Measurements from ENCODE around the gene CTSW. TPM values are rescaled to one million over a fixed set of nuclear protein-coding genes. Genes with fewer than 3 reads are reported as not detected.

CTSW gene
- polyA plus RNA-seq, 1 of the 3 experiments (the other 2 are of a cell fraction) = 0.49 TPM

DNA sequence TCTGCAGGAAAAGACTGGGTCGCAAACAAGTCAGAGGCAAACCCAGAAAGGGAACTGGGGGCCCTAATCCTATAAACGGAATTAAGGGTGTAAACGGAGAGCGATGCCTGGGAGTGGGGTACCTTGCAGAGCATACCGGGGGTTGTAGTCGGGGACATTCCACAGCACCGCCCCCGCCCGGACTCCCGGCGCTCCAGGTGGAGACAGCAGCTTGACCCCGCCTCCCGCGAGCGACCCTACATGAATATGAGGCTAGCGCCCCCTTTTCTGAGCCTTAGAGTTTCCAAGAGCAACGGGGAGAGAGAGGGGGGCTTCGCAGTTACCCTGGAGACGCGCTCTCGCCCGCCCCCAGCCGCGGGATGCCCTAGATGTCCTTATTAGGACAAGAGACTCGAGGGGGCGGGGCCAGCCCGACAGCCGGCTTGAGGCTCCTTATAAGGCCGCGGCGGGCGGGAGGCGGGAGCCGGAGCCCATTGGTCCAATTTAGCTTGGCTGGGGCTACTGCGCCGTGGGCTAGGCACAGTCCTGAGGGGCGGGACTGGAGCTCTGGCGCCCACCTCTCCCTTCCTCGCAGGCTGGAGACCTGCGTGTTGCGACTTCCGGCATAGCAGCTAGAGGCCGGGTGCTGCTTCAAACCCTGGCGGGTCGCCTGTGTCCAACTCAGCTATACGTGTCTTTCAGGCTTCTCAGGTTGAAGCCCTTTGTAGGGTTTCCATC lies 20.4 kb upstream of the CTSW start (continued):
- TF ChIP-seq, protein P1, sequence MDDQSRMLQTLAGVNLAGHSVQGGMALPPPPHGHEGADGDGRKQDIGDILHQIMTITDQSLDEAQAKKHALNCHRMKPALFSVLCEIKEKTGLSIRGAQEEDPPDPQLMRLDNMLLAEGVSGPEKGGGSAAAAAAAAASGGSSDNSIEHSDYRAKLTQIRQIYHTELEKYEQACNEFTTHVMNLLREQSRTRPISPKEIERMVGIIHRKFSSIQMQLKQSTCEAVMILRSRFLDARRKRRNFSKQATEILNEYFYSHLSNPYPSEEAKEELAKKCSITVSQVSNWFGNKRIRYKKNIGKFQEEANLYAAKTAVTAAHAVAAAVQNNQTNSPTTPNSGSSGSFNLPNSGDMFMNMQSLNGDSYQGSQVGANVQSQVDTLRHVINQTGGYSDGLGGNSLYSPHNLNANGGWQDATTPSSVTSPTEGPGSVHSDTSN (IDR thresholded peaks at IDR 0.05) = no peak
- TF ChIP-seq TAF1 (IDR thresholded peaks at IDR 0.05; ENCODE audit: borderline replicate concordance, low read depth, low read length) (peak; percentile 83), ELF1 (IDR thresholded peaks at IDR 0.05) (peak; percentile 66), CHD2 (IDR thresholded peaks at IDR 0.05; ENCODE audit: low read length, partially characterized antibody) (no peak), FOSL2 (IDR thresholded peaks at IDR 0.05; ENCODE audit: borderline replicate concordance, low read depth) (no peak), JUND (IDR thresholded peaks at IDR 0.05) (no peak), RCOR1 (IDR thresholded peaks at IDR 0.05; ENCODE audit: low read length) (no peak), SMC3 (IDR thresholded peaks at IDR 0.05; ENCODE audit: low read depth, low read length) (no peak), SIN3A (IDR thresholded peaks at IDR 0.05; ENCODE audit: borderline replicate concordance, low read depth, low read length) (no peak)
- TF ChIP-seq, protein P2, sequence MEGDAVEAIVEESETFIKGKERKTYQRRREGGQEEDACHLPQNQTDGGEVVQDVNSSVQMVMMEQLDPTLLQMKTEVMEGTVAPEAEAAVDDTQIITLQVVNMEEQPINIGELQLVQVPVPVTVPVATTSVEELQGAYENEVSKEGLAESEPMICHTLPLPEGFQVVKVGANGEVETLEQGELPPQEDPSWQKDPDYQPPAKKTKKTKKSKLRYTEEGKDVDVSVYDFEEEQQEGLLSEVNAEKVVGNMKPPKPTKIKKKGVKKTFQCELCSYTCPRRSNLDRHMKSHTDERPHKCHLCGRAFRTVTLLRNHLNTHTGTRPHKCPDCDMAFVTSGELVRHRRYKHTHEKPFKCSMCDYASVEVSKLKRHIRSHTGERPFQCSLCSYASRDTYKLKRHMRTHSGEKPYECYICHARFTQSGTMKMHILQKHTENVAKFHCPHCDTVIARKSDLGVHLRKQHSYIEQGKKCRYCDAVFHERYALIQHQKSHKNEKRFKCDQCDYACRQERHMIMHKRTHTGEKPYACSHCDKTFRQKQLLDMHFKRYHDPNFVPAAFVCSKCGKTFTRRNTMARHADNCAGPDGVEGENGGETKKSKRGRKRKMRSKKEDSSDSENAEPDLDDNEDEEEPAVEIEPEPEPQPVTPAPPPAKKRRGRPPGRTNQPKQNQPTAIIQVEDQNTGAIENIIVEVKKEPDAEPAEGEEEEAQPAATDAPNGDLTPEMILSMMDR (IDR thresholded peaks at IDR 0.05) = peak; percentile 25; the same call in 1 of the 2 replicates

DNA sequence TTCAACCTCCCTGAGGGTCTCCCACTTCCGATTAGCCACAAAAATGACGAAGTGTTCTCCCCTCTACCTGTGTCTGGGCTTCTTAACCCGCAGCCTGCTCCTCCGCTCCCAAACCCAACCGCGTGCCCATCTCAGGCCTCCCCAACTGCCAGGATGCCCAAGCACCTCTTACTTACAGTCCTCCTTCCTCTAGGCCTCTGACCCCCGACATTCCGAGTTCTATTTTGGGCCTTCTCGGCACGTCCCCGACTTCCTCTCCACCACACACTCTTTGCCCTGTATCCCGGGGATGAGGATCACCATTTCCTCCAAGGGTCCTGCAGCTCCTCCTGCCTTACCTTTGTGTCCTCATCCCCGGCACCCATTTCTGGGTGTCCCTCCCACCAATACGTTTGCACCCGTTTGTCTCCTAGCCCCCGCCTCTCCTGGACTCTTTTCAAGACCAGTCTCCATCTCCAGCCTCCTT lies 19.8 kb upstream of the CTSW start:
- Histone ChIP-seq H3K36me3 (replicated peaks in 1 of 2; ENCODE audit: control insufficient read depth in 1 of 2, insufficient read depth in 2 of 2, low read length in 1 of 2) (peaks cover 28 to 51% of the 10 kb centered on the region in 2 experiments), H3K9ac (peak overlapping the region; percentile 86), H3K79me2 (ENCODE audit: insufficient read depth) (peaks cover 72% of the 10 kb centered on the region), H3K27me3 (ENCODE audit: insufficient read depth) (no peaks in the 10 kb centered on the region), H3K9me3 (no peaks in the 10 kb centered on the region), H4K20me1 (ENCODE audit: insufficient read depth) (peaks cover 27% of the 10 kb centered on the region), H2AFZ (ENCODE audit: low read depth) (peak overlapping the region; percentile 64; the same call in 1 of the 2 replicates), H3K9me2 (no peaks in the 10 kb centered on the region), H3K27ac (ENCODE audit: low read depth in 2 of 2, low read length in 1 of 2) (peak overlapping the region; percentile 93), H3K4me3 (ENCODE audit: low read depth in 2 of 2, low read length in 1 of 2) (peak overlapping the region; percentile 97 to 99), H3K4me1 (ENCODE audit: control insufficient read depth in 1 of 2, insufficient read depth in 2 of 2, low read depth in 1 of 2, low read length in 1 of 2) (peaks cover 10 to 29% of the 10 kb centered on the region in 2 experiments), H3K4me2 (peak overlapping the region; percentile 99), H3F3A (replicated peaks; ENCODE audit: insufficient read depth) (peaks cover 44% of the 10 kb centered on the region)
- WGBS (ENCODE audit: low lambda C conversion rate) = 6% methylated on average over 16 of the region's 16 CpGs
- ChIA-PET POLR2A (interaction anchor here (0.6 to 5.0 kb wide), 14 partner anchors 9 to 1081 kb away, joined by 3 to 59 read pairs (median 5); partner anchors contain the start of genes BANF1, CCDC85B, CTSW and EIF1AD), CTCF (interaction anchor here (0.7 to 18.4 kb wide), 24 partner anchors 9 to 318 kb away, joined by 3 to 374 read pairs (median 4); partner anchors contain the start of genes BANF1, C11orf68, CCDC85B and CTSW)
- no peak for DNase-seq
- no peak for TF ChIP-seq RAD21 (IDR thresholded peaks at IDR 0.05; ENCODE audit: low read length)
- TF ChIP-seq, protein P3, sequence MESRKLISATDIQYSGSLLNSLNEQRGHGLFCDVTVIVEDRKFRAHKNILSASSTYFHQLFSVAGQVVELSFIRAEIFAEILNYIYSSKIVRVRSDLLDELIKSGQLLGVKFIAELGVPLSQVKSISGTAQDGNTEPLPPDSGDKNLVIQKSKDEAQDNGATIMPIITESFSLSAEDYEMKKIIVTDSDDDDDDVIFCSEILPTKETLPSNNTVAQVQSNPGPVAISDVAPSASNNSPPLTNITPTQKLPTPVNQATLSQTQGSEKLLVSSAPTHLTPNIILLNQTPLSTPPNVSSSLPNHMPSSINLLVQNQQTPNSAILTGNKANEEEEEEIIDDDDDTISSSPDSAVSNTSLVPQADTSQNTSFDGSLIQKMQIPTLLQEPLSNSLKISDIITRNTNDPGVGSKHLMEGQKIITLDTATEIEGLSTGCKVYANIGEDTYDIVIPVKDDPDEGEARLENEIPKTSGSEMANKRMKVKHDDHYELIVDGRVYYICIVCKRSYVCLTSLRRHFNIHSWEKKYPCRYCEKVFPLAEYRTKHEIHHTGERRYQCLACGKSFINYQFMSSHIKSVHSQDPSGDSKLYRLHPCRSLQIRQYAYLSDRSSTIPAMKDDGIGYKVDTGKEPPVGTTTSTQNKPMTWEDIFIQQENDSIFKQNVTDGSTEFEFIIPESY (IDR thresholded peaks at IDR 0.05; ENCODE audit: borderline replicate concordance, low read depth) = no peak
- no peak for TF ChIP-seq MEF2A (IDR thresholded peaks at IDR 0.05; ENCODE audit: borderline replicate concordance, low read depth)

Measured in SK-N-SH (cell line).